SU-DHL-6 (cell line): Measurements from ENCODE around the gene CHRM5.

Experiments
- H2AFZ ChIP-seq: fragments of 200-600 bp; sonication (generic); 2 replicates; pipeline ENCODE4 v1.6.1; 2014; ENCODE audit warnings: low read depth, mild to moderate bottlenecking, moderate library complexity, mixed read lengths, antibody characterized with exemption, low read length; ENCODE audit not compliant: severe bottlenecking
- H3F3A ChIP-seq: fragments of 200-600 bp; shearing (Covaris generic); 2 replicates; pipeline ENCODE4 v1.6.0; 2016; ENCODE audit warnings: antibody characterized with exemption, mild to moderate bottlenecking; ENCODE audit not compliant: insufficient read depth
- H3K27ac ChIP-seq: fragments of 200-600 bp; sonication (generic); 2 replicates; pipeline ENCODE4 v1.5.1; 2016; ENCODE audit warnings: low read depth, mild to moderate bottlenecking, low read length, moderate library complexity, mixed read lengths
- H3K27me3 ChIP-seq: fragments of 200-600 bp; sonication (generic), shearing (Covaris generic); 2 replicates; pipeline ENCODE4 v1.6.0; 2014; ENCODE audit warnings: mild to moderate bottlenecking, low read length
- H3K36me3 ChIP-seq: fragments of 200-600 bp; sonication (generic); 2 replicates; pipeline ENCODE4 v1.6.1; 2014; ENCODE audit warnings: mild to moderate bottlenecking, low read length, mixed read lengths
- H3K4me2 ChIP-seq: fragments of 300-600, 200-600 bp; shearing (Covaris generic), sonication (generic); 2 replicates; pipeline ENCODE4 v1.6.0; 2014; ENCODE audit warnings: low read length, low read depth, mild to moderate bottlenecking; ENCODE audit not compliant: poor library complexity, severe bottlenecking
- H3K4me3 ChIP-seq: fragments of 200-600 bp; sonication (generic); 2 replicates; pipeline ENCODE4 v1.5.1; 2014; ENCODE audit warnings: antibody characterized with exemption, low read length, mild to moderate bottlenecking, mixed read lengths; ENCODE audit not compliant: insufficient read depth, poor library complexity, severe bottlenecking
- H3K79me2 ChIP-seq: fragments of 200-600 bp; sonication (generic); 2 replicates; pipeline ENCODE4 v1.6.1; 2014; ENCODE audit warnings: mild to moderate bottlenecking, low read length, moderate library complexity; ENCODE audit not compliant: insufficient read depth
- H3K9ac ChIP-seq: fragments of 200-600 bp; sonication (generic); 2 replicates; pipeline ENCODE4 v1.7.0; 2014; ENCODE audit warnings: mild to moderate bottlenecking, low read length
- H3K9me2 ChIP-seq: fragments of 200-600 bp; sonication (generic); replicated peaks from 2 replicates; pipeline ENCODE4 v1.6.1; 2014; ENCODE audit warnings: low read length; ENCODE audit not compliant: insufficient read depth
- H3K9me3 ChIP-seq: fragments of 200-600 bp; sonication (generic); 2 replicates; pipeline ENCODE4 v1.6.1; 2014; ENCODE audit warnings: low read length, mixed read lengths; ENCODE audit not compliant: insufficient read depth
- H4K20me1 ChIP-seq: fragments of 200-600 bp; sonication (generic); 2 replicates; pipeline ENCODE4 v1.6.1; 2014; ENCODE audit warnings: low read depth, mild to moderate bottlenecking, antibody characterized with exemption, low read length, moderate library complexity, mixed read lengths
- EZH2phosphoT487 ChIP-seq: fragments of 200-600 bp; sonication (generic), shearing (Covaris generic); conservative IDR thresholded peaks from 2 replicates; pipeline ENCODE4 v1.6.1; 2018; ENCODE audit warnings: mild to moderate bottlenecking, antibody characterized with exemption, low read length, moderate library complexity, mixed read lengths
- TF ChIP-seq, protein P1 (sequence below): fragments of 200-600 bp; sonication (generic); IDR thresholded peaks from one replicate; pipeline ENCODE4 v1.5.1; 2017; ENCODE audit warnings: antibody characterized with exemption, mild to moderate bottlenecking, low read length, moderate library complexity; ENCODE audit not compliant: insufficient read depth, poor library complexity, severe bottlenecking

Gene CHRM5

DNA sequence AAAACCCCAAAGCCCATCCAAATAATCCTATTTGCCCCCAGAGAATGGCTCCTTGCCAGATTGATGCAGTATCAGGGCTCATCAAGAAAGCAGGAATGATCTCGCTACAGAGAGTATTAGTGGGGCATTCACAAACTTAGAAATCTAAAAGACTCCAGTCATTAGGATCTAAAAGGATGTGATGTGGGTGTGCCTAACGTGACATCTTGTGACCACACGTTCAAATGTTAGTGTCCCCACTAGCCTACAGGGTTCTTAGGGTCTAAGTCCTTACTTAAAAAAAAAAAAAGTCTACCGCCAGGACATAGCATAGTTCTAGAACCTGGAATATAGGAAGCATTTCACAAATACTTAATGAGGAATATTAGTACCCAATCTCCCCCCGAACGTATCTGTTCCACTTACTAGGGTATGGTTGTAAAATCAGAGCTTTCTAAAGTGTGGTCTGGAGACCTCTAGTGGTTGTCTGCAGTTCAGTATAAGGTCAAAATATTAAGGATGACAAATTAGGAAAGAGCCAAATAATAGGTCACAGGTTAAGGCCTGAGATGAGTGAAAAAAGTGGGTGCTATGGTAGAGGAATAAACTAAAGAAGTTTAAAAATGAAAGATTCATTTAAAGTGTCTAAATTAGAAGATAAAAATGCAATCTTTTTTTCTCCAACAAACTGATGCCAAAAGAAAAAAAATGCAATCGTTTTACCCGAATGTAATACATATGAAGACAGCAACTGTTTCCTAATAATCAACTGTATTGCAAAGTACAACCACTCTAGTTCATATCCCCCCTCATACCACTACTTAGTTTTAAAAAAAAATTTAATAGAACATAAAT is 4.2 kb upstream of the CHRM5 start:
- 0 out of 2 replicates have a peak, but pooled peaks cover 4% of the 10 kb centered on the region for H4K20me1 ChIP-seq
- no peak overlapping the region for H3K4me3 ChIP-seq
- TF ChIP-seq, protein P1, sequence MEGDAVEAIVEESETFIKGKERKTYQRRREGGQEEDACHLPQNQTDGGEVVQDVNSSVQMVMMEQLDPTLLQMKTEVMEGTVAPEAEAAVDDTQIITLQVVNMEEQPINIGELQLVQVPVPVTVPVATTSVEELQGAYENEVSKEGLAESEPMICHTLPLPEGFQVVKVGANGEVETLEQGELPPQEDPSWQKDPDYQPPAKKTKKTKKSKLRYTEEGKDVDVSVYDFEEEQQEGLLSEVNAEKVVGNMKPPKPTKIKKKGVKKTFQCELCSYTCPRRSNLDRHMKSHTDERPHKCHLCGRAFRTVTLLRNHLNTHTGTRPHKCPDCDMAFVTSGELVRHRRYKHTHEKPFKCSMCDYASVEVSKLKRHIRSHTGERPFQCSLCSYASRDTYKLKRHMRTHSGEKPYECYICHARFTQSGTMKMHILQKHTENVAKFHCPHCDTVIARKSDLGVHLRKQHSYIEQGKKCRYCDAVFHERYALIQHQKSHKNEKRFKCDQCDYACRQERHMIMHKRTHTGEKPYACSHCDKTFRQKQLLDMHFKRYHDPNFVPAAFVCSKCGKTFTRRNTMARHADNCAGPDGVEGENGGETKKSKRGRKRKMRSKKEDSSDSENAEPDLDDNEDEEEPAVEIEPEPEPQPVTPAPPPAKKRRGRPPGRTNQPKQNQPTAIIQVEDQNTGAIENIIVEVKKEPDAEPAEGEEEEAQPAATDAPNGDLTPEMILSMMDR = peak; percentile 77
- no peak for TF ChIP-seq EZH2phosphoT487
- H2AFZ ChIP-seq = no peak overlapping the region
- H3K27ac ChIP-seq = no peak overlapping the region
- no peak overlapping the region for H3K4me2 ChIP-seq
- H3K27me3 ChIP-seq = no peaks in the 10 kb centered on the region
- no peaks in the 10 kb centered on the region for H3F3A ChIP-seq
- H3K36me3 ChIP-seq = no peaks in the 10 kb centered on the region
- no peaks in the 10 kb centered on the region for H3K9me3 ChIP-seq
- no peaks in the 10 kb centered on the region for H3K79me2 ChIP-seq
- no peaks in the 10 kb centered on the region for H3K9me2 ChIP-seq
- H3K9ac ChIP-seq = no peak overlapping the region

DNA sequence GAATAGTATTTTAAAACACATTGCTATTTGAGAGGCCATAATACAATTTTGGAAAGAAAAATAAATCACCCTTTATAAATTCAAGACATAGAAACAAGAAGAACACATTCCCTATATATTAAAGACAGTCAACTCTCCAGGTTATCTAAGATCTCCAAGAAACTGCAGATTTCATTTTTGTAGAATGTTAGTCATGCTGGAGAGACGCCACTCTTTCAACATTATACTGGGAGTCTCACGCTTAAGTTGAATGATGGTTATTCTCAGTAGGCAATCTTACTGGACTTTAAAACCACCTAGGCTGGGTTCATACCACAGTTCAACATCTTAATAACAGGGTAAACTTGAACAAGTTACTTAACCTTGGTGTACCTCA is 3.6 kb upstream of the CHRM5 start:
- Histone ChIP-seq H3K79me2 (no peaks in the 10 kb centered on the region), H3K9me2 (no peaks in the 10 kb centered on the region), H3K4me3 (no peak overlapping the region), H3F3A (no peaks in the 10 kb centered on the region), H4K20me1 (0 out of 2 replicates have a peak, but pooled peaks cover 4% of the 10 kb centered on the region), H3K27ac (no peak overlapping the region), H3K9me3 (no peaks in the 10 kb centered on the region), H3K9ac (no peak overlapping the region), H3K27me3 (no peaks in the 10 kb centered on the region), H3K4me2 (no peak overlapping the region), H3K36me3 (no peaks in the 10 kb centered on the region), H2AFZ (no peak overlapping the region)
- no peak for TF ChIP-seq EZH2phosphoT487

DNA sequence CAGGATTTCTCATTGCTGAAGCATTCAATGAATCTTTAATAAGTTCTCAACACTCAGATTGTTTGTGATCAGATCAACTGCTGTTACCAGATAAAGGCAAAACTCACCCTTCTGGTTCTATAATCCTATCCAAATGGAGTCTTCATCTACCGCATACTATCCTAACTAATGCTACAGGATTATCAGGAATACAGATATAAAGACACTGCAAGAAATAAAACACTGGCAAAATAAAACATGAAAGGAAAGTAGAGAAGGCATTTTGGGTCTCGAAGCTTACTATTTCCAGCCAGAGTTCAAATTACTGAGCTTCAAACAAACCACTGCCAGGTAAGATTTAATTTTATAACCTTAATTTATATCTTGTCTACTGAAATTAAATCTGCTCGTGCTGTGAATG is 524 bp downstream of the CHRM5 start:
- 0 out of 2 replicates have a peak, but pooled peaks cover 4% of the 10 kb centered on the region for H4K20me1 ChIP-seq
- no peaks in the 10 kb centered on the region for H3K79me2 ChIP-seq
- H2AFZ ChIP-seq = no peak overlapping the region
- TF ChIP-seq EZH2phosphoT487 = no peak
- H3K27me3 ChIP-seq = no peaks in the 10 kb centered on the region
- no peak overlapping the region for H3K4me2 ChIP-seq
- H3K36me3 ChIP-seq = no peaks in the 10 kb centered on the region
- H3K4me3 ChIP-seq = no peak overlapping the region
- H3K27ac ChIP-seq = no peak overlapping the region
- no peak overlapping the region for H3K9ac ChIP-seq
- H3K9me3 ChIP-seq = no peaks in the 10 kb centered on the region
- H3K9me2 ChIP-seq = no peaks in the 10 kb centered on the region
- H3F3A ChIP-seq = no peaks in the 10 kb centered on the region

DNA sequence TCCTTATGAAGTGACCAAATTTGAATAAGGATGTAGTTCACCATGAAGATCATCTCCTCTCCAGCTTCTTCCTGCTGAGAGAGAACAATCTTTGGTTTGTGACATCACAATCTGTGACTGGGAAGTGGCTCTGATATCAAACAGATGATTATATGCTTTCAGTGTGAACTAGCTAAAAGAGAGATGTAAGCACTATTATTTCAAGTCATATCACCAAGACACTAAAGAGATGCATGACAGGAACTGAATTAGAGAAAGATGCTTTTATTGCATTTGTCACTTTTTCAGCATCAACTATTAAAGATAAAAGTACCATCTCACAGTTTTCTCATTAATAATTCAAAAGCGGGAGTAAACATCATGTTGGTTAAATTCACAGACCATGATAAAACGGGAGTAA is 3.5 kb downstream of the CHRM5 start:
- Histone ChIP-seq H3K4me2 (no peak overlapping the region), H3K27me3 (no peaks in the 10 kb centered on the region), H3K9me3 (no peaks in the 10 kb centered on the region), H3K4me3 (no peak overlapping the region), H3K9ac (no peak overlapping the region), H3K9me2 (no peaks in the 10 kb centered on the region), H3K36me3 (no peaks in the 10 kb centered on the region), H3F3A (no peaks in the 10 kb centered on the region), H4K20me1 (0 out of 2 replicates have a peak, but pooled peaks cover 4% of the 10 kb centered on the region), H2AFZ (no peak overlapping the region), H3K27ac (no peak overlapping the region), H3K79me2 (no peaks in the 10 kb centered on the region)
- TF ChIP-seq EZH2phosphoT487 = no peak
- TF ChIP-seq, protein P1 = no peak
